Activated naive CD8-positive, alpha-beta T cell treated with anti-CD3 and anti-CD28 coated beads, Interleukin-2, amount 50 U/mL, for 16 hours (primary cell): ENCODE measurements around the gene UTRN.

Experiments used
- DNase-seq: peaks from one replicate; pipeline ENCODE4 v3.0.0-alpha.2; 2020; ENCODE audit warnings: low read depth, low spot score

UTRN gene

DNA sequence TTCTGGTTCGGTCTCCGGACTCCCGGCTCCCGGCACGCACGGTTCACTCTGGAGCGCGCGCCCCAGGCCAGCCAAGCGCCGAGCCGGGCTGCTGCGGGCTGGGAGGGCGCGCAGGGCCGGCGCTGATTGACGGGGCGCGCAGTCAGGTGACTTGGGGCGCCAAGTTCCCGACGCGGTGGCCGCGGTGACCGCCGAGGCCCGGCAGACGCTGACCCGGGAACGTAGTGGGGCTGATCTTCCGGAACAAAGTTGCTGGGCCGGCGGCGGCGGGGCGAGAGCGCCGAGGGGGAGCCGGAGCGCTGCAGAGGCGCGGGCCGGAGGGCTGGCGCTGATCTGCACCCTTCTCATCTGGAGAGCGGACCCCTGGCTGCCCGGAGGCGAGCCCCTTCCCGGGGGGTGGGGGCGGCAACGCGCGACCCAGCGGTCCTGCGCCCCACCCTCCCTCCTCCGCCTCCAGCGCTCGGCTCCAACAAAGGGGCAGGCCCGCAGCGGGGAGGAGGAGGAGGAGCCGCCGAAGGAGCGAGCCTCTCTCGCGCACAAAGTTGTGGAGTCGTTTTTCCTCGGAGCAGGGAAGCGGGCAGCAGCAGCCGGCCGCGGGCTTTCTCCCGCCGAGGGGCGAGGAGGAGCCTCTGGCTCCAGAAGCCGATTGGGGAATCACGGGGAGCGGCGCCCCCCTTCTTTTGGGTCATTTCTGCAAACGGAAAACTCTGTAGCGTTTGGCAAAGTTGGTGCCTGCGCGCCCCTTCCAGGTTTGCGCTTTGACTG, at the start of gene UTRN:
UTRN (plus strand) TSS at position 553 of the 765 bp plus-strand sequence. CDS start 6,494 bp downstream, outside the sequence.
- DNase-seq, result no peak

DNA sequence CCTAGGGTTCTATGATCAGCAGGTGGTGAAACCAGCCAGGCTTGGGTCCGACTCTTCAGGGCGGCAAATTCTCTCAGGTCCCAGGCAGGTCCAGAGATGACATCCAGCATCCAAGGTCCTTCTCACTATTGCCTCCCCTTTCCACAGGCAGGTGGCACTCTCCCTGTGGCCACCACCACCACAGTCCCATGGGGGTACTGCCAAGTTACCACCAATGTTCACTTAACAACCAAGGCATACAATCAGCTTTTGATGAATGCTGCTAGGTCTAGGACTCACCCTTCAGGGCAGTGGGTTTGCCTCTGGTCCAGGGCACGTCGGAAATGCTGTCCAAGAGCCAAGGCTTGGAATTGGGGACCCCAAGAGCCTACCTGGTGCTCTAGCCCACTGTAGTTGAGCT, 40.4 kb upstream of the UTRN start:
- no peak for DNase-seq

DNA sequence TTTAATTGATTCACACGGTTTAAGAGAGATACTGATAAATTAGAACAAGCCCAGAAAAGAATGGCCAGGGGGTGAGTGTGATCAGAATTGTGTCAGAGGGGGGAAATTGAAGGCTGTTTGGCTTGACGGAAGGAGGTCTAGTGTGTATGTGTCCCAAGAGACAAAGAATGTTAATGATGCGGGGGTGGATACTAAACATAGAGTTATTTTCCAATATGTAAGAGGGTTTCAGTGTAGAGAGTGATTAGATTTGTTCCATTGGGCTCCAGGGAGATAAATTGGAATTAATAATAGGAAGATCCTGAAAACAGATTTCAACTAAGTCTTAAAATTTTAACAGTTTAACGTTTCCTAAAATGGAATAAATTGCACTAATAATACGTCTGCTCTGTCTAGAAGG, 38.1 kb upstream of the UTRN start:
- no peak for DNase-seq

DNA sequence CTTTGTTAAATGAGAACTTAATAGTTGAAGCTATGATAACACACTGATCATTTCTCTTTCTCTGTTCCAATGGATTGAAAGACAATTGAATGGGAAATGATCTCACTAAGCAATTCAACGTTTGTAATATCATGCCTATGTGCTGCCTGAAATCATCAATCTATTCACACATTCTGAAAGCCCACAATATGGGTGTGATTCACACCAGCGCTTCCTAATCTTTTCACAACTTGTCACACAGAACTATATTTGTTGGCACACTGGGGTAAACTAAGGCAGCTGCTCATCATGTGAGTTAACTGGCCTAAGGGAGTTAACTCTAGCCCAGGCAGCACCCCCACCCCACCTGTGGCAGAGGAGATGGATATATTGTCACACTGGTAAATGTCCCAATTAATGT, 37.1 kb upstream of the UTRN start:
- no peak for DNase-seq

DNA sequence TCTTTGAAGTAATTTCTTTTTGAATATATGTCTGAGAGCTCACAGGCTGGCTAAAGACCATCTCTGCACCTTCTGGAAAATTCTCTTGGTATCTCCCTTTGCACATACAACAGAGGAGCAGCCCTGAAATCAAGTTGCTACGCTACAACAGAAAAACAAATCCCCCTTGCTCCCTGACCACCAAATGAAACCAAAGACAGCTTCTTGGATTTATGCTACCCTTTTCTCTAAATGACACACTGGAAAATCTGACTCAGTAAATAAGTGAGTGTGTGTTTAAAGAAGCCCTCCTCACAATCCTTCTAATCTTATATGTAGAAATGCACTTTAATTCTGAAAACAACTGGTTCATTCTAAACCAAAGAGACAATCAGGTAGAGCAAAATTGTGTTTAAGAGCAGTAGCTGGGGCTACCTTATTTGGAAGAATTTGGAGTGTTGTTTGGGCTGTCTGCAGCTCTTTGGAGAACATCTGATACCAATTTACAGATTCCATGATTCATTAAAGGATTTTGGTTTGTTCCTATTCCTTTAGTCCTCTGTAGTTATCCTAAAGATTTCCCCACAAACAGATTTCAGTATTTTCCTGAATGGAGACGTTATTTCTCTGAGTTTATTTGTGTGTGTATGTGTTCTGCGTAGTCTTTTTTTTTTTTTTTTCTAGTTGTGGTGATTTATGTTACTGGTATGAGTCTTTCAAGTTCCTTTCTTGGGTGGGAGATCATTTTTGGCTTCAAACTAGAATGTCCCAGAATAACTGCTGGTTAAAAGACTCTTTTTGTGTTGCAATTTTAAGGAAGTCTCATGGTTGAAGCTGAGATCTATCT, 36.4 kb upstream of the UTRN start:
- no peak for DNase-seq

DNA sequence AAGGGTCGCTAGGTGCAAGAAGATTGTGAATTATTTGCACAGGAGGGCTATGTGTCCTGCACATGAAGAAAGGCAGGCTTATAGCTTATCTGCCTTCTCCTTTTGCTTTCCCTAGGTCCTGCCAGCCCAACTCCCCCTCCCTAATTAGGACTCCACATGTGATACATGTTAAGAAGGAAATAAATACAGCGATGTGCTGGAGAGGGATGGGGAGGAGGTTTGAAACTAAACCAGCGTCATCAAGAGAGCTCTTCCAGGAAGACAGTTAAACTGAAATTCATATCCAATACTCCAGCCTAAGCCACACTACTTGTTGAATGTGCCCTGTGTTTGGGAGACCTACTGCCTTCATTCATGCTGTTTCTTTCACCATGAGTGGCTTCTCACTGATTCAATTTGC, 34.9 kb upstream of the UTRN start:
- no peak for DNase-seq

DNA sequence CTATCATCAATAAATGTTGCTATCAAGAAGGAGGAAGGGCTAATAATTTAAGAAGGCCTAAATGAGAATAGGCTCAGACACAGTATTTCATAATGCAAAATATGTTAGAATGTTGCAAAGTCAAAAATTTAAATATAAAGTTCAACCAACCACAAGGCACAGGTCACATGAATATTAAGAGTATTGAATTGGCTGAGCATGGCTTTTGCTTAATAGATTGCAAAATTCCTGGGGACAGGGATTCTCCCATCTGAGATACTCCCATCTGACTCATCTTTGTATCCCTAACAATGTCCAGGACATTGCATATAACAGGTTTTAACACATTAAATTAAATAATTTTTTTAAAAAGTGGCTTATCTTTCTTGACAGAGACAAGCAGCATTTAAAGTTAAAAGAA, 32.9 kb upstream of the UTRN start:
- no peak for DNase-seq

DNA sequence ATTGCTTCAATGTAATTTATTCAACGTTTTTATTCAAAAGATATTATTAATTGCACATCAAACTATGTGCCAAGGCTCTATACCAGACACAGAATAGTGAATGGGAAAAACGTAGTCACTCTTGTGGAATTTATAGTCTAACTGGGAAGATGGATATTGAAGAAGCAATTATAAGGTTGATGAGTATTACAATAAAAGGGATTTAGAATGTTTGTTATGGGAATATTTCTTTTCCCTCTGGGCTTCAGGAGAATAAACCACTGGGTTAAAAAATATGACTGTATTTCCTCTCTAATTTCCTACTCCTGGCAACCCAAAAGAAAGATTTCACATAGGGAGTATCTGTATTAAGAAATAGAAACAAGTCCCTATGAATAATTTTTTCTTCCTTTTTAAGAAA, 25.1 kb upstream of the UTRN start:
- DNase-seq, result no peak

DNA sequence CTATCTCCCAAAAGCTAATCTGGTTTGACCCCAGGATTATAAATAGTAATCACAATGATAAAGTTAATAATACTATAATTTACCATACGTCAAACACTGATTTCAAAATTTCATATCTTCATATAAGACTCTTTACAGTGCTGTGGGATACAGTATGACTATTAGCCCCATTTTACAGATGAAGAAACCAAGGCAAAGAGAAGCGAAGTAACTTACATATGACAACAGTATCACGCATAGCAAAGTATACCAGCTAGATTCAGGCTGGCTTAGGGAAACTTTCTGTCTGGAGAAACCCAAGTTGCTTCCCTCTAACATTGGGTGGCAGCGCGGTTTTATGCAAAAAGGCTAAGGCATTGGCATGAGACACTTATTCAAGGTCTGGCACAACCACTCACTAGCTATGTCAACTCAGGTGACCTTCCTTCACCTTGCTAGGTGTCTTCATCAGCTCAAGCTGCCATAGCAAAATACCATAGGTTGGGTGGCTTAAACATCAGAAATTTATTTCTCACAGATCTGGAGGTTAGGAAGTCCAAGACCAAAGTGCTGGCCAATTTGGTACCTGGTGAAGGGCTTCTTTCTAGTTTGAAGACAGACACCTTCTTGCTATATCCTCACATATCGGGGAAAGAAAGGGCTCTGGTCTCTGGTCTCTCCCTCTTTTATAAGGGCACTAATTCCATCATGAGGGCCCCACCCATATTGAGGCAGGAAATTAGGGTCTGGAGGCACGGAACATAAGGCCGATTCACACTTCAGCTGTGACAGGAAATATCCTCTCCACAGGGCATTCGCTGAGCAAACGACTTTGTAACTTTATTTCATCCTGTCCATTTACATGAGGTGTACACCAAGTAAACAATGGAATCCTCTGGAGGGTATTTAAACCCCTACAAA, 22.4 kb upstream of the UTRN start:
- DNase-seq, result no peak

DNA sequence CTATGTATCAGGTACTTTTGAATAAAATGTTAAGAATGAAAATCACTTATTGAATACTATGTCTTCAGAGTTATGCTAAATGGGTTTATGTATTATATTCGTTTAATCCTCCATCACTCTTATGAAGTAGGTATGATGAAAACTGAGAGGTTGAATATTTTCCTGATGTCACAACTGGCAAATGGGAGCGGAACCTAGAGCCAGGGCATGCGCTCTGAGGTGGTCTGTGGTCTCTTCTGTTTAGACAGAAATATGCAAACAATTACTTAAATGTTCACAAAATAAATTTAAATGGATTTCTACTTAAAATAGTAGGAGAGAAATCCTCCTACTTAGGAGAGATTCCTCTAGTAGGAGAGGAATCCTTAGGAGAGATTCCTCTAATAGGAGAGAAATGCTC, 21.3 kb upstream of the UTRN start:
- no peak for DNase-seq

DNA sequence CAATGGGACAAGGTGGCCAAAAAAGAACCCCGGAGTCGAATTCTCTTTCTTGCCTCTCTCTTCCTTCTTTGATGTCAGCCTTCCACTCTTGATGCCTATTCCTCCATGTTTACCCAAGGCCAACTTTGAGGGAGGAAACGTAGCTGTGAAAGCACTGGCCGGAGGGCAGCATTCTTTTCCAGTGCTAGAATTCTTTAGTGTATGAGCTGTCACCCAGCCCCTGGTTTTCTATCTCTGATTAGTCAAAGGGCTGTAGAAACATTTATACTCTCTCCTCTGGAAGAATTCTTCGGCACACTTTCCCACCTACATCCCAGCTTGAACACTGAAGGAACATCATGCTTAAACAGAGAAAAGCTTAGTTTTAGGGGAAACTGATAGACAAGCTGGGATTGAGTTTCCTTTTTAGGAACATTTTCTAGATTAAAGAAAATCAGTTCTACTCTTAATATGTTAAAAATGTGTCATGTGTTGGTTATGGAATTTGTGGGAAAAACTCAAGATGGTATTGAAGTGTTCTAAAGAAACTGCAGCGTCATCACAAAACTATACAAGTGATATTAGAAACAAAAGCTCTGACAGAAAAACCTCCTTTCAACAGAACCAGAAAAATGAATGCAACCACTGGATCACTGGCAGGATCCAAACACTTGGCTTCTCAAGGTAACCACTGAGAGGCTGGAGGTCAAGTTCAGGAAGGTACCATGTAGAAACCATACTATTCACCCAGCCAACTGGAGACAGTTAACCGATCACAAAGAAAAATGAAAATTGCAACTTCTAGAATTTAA, 20.7 kb upstream of the UTRN start:
- no peak for DNase-seq

DNA sequence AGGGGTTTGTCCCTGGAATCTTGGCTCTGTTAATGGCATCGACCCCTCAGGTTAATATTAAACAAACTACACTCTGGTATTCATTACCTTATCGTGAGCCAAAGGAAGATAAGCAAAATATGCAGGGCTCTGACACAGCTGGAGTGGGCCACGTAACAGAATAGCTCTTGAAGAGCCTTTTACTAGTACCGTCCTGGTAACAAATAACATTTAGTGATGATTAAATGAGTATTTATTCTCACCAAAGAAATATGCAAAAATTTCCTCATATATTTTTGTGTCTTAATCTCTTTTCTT, 20.1 kb upstream of the UTRN start:
- no peak for DNase-seq

DNA sequence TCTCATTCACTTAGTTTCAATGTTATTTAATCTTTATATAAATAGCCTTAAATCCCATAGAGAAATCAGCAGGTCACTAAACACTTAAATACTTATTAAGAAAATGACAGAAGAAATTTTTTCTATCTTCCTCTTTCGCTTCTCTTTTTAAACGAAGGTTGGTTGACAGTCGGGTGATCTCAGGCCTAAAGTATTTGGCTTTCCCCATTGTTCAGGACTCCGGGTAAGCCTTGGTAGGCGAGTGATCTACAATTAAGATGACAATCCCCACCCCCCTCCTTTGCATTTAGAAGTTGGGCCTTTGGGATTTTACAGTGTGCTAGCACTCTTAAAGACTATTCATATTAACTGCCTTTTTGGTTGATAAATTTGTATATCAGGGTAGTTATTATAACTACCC, 19.7 kb upstream of the UTRN start:
- DNase-seq, result no peak

DNA sequence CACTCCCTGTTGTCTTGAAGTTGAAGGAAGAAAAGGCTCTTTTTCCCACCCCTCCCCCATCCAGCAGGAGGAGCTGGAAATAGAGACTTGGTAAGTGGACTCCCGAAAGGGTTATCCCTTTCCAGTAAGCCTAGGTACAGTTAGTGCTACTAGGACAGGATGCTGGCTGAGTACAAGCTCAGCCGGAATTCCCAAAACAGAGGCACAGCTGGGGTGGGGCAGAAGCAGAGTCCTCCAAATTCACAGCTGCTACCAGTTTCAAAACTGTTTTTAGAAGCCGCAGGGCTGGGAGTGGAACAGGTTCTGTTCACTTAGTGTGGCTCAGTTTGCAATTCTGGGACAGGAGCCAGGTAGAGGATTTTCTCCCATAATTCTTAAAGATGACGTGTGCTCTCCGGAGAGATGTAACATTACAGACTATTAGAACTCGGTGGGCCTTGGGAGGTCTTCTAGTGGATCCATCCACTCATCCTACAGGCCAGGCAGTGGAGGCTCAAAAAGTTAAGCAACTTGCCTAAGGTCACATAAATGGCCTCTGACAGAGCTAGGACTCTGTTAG, 19.0 kb upstream of the UTRN start:
- no peak for DNase-seq

DNA sequence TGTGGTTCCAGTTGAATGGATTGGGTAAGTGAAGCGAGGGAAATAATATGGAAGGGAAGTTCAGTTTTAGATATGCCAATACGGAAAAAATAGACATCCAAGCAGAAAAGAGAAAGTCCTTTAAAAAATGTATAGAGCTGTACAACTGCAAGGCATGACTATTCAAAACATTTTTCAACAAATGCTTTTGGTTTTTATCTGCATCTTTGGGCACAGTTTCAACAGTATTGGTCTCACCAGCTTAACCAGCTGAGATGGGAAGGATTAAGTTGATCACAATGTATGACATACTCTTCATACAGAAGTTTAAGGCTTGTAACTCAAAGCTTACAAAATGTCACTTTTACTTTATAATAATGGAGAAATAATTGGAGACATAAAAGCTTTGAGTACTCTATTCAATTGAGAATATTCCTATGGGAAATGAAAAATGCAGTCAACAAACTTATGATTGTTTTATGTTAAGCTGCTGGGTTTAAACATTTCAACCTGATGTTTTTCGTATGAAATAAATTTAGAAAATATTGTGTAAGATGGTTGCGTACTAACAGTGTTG, 16.3 kb upstream of the UTRN start:
- DNase-seq, result no peak

DNA sequence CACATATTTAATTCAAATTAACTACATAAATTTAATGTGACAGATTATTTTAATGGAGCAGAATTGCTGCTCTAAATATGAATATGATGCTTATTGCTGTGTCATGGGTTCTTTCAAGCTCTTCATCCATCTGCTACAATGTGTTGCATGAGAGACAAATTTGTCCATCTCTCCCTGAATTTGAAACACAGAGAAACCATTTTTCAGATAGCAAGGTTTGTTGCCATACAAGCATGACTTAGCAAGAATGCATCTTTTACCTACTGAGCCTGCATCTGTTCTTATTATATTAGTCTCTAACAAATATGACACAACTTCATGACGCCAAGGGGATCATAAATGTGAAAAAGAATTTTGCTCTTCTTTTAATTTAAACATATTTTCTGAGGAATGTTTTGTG, 8.0 kb upstream of the UTRN start:
- no peak for DNase-seq

DNA sequence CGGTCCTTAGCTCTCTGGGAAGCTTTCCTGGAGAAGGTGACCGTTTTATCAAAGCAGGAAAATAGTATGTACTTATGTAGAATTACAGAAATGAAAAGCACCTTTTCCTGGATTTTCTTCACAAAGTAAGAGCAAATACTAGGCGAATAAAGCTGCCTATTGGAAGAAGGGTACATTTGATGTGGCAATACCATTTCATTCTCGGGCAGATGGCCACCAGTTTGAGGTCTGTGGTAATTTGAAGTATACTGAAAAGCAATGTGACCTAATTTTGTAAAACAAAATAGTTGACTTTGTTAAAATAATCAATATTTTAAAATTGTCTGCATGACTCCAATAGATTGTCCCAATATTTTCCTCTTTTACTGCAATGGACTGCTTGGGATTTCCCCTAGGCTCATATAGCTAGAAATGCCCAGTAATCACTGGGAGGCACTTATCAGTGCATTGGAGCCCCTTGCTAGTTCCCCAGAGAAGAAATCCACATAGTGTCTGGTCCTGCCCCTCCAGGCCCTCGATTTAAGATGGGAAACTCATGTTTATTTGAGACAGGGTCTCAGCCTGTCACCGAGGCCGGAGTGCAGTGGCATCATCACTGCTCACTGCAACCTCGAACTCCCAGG, 7.4 kb upstream of the UTRN start:
- no peak for DNase-seq

DNA sequence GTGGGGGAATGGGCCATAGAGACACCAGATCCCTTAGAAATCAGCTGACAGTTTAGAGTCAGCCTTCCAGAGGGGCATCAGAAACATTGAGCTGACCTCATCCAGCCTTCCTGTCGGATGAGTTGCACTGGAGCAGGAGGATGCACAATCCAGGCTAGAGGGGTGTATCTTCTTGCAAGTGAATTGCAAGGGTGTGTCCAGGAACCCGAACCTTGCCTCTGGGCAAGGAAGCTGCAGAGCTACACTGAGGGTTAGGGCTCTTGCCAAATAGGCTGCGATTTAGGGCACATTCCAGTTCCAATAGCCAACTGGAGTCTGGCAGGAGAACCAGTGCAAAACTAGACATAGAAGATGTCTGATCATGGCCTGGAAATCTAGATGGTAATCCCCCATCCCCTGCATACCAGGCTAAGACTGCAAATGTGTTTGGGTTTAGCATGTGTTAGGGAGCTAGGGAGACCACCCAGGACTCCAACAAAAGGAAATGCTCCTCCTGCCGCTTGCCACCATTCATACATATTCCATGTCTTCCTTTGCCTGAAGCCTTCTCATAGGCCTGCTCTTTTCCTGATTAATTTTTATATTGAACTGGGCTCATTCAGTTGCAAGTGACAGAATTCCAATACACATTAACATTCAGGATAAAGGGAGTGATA, 6.3 kb upstream of the UTRN start:
- DNase-seq, result no peak

DNA sequence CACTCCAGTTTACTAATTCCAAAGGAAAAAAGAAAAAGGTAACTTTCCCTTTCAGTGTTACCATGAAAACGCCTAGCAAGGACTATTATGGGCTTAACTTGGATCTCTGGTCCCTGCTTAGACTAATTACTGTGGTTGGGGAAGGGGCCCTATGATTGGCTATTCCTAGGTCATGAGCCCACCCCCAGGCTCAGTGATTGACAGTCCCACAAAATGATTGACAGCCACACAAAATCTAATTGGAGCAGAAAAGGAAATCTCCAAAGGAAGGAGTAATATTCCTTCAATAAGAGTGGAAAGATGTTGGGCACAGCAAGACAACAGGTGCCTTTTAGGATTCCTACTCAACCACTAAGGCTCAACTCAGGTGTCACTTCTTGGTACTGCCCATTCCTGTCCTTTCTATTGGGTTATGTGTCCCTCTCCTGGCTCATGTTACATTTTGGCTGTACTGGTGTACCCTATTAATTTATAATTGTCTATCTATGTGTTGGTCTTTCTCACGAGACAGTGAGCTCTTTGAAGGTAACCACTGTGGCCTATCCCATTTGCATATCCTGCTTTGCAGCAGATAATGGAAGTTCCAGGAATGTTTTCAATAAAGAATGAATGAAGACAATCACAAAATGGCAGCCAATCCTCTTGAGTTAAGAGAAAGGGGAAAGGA, 5.5 kb upstream of the UTRN start:
- DNase-seq, result no peak
